ENCODE results near the gene ELL.
"Not testable (repeated sequence)": the region's sequence is repeated elsewhere in the genome, so short reads cannot be mapped to it uniquely, and the experiment has no call there.

Gene ELL

GRCh38 chr19:18408053-18408476 is 113.8 kb downstream of the ELL start:
- DNase-seq (ENCODE audit: low read depth) = no peak
- peak; percentile 43 for TF ChIP-seq CTCF (conservative IDR thresholded peaks at IDR 0.05; ENCODE audit: control insufficient read depth, insufficient read depth, low read depth, low read length)
- H3K4me3 ChIP-seq (ENCODE audit: control insufficient read depth, low read depth, low read length) = no peak overlapping the region

- no peak for TF ChIP-seq CTCF (conservative IDR thresholded peaks at IDR 0.05; ENCODE audit: control insufficient read depth, insufficient read depth, low read depth, low read length)
- no peak for DNase-seq (ENCODE audit: low read depth)
- H3K4me3 ChIP-seq (ENCODE audit: control insufficient read depth, low read depth, low read length) = no peak overlapping the region
Observed at GRCh38 chr19:18406749-18407148, 115.1 kb downstream of the ELL start.

GRCh38 chr19:18405754-18406153 is 116.1 kb downstream of the ELL start:
- H3K4me3 ChIP-seq (ENCODE audit: control insufficient read depth, low read depth, low read length); DNase-seq (ENCODE audit: low read depth): not testable (repeated sequence)

- not testable (repeated sequence) for DNase-seq (ENCODE audit: low read depth)
Observed at GRCh38 chr19:18402455-18403248, 119.2 kb downstream of the ELL start.

GRCh38 chr19:18401580-18402112 is 120.2 kb downstream of the ELL start:
- peak; percentile 48 for TF ChIP-seq CTCF (conservative IDR thresholded peaks at IDR 0.05; ENCODE audit: control insufficient read depth, insufficient read depth, low read depth, low read length)
- no peak overlapping the region for H3K4me3 ChIP-seq (ENCODE audit: control insufficient read depth, low read depth, low read length)
- peak; percentile 71 for DNase-seq (ENCODE audit: low read depth)

More at GRCh38 chr19:18402455-18403248, 119.2 kb downstream of the ELL start:
- not testable (repeated sequence) for H3K4me3 ChIP-seq (ENCODE audit: control insufficient read depth, low read depth, low read length)

GRCh38 chr19:18399008-18399407 is 122.9 kb downstream of the ELL start:
- H3K4me3 ChIP-seq (ENCODE audit: control insufficient read depth, low read depth, low read length) = no peak overlapping the region
- no peak for TF ChIP-seq CTCF (conservative IDR thresholded peaks at IDR 0.05; ENCODE audit: control insufficient read depth, insufficient read depth, low read depth, low read length)
- DNase-seq (ENCODE audit: low read depth) = peak; percentile 60

- no peak for TF ChIP-seq CTCF (conservative IDR thresholded peaks at IDR 0.05; ENCODE audit: control insufficient read depth, insufficient read depth, low read depth, low read length)
- DNase-seq (ENCODE audit: low read depth) = no peak
- H3K4me3 ChIP-seq (ENCODE audit: control insufficient read depth, low read depth, low read length) = no peak within 1 kb of the TSS
Observed at GRCh38 chr19:18397242-18398202, 124.3 kb downstream of the ELL start, which contains the start of gene LRRC25. Gene LRRC25 (minus strand): TSS chr19:18397622. CDS start chr19:18396963, 659 bp downstream.
